GM12874 (cell line): ENCODE data around the gene PAX7.

Source experiments
- TF ChIP-seq, protein P1 (sequence below): IDR thresholded peaks from 2 replicates; pipeline ENCODE4 v1.5.1; 2011; ENCODE audit warnings: low read depth, mild to moderate bottlenecking, control low read depth, low read length, moderate library complexity; ENCODE audit not compliant: insufficient read depth

PAX7 gene

DNA sequence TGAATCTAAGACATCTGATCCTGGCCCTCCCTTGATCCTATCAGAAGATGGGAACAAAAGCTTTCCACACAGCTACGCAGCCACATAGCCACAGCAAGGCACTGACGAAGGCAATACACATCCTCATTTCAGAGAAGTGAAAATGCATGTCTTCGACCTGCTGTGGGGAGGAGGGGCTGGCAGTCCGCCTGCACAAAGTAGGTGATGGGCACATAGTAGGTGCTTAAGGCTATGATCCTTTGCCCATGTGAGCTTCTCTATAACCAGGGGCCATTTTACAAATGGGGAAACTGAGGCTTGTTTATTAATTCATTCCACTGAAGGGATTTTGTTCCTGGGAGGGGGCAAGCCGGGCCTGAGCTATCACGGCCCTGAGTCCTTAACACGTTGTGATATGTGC, 94.2 kb downstream of the PAX7 start:
- TF ChIP-seq, protein P1, sequence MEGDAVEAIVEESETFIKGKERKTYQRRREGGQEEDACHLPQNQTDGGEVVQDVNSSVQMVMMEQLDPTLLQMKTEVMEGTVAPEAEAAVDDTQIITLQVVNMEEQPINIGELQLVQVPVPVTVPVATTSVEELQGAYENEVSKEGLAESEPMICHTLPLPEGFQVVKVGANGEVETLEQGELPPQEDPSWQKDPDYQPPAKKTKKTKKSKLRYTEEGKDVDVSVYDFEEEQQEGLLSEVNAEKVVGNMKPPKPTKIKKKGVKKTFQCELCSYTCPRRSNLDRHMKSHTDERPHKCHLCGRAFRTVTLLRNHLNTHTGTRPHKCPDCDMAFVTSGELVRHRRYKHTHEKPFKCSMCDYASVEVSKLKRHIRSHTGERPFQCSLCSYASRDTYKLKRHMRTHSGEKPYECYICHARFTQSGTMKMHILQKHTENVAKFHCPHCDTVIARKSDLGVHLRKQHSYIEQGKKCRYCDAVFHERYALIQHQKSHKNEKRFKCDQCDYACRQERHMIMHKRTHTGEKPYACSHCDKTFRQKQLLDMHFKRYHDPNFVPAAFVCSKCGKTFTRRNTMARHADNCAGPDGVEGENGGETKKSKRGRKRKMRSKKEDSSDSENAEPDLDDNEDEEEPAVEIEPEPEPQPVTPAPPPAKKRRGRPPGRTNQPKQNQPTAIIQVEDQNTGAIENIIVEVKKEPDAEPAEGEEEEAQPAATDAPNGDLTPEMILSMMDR: no peak

DNA sequence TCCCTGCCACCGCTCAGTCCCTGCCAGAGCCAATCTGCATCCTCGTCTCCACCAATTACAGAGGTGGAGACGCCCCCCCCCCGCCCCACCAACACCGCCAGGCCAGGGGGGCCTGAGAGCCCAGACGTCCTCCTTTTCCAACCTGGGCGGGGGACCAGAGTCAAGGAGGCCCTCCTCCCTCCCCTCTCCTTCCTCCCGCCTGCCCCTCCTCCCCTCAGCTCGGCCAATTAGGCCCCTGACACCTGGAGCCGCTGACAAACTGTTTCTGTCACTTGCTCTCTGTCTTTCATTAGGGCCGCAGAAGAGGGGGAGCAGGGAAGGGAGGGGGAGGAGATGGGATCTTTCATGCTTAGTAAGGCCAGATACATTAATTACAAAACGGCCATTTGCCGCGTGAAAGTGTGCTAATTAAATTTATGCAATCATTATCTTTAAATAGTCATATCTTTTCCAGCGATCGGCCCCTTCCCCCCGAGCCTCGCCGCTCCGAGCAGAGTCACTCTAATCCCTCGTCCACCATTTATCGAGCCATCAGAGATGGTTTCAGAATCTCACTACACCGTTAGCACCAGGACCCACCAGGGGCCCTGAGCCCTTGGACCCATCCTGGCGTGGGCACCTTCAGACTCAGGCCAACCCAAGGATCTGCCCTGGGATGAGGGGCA, 94.7 kb downstream of the PAX7 start:
- TF ChIP-seq, protein P1: no peak

GRCh38 chr1:18726368-18726767, 95.7 kb downstream of the PAX7 start:
- TF ChIP-seq, protein P1: no peak

GRCh38 chr1:18727956-18728355, 97.3 kb downstream of the PAX7 start:
- TF ChIP-seq, protein P1: no peak

DNA sequence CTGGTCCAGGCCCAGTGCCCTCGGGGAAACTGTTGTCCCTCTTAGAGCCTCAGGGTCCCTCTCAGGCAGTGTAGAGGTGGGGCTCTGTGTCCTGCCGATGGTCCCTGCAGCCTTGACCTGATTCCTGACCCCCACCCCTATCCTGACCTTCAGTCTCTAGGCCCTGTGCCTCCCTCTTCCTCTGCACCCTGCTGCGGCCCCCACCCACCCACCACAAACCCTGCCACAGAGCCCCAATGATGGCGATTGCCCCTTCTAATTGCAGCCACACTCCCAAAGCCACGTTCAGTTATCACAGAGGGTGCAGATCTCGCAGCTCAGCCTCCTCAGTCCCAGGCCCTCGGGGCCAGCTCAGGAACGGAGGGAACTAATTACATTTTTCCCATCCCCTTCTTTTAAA, 99.7 kb downstream of the PAX7 start:
- TF ChIP-seq, protein P1: no peak

DNA sequence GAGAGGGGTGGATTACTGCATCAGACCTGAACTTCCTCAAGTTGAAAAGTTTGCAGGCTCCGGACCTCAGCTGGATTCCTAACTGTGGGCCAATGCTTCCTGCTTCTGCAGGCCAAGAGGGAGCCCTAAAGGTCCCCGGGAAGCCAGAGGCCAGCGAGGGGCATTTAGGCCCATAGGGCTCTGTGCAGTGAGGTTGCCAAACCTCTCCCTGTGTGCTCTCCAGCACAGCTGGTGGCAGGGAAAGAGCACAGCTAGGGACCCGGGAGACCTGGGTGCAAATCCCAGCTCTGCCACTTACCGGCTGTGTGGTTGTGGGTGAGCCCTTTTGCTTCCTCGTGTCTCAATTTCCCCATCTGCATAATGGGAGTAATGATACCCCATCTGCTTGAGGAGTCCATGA, 100.5 kb downstream of the PAX7 start:
- TF ChIP-seq, protein P1: no peak

- TF ChIP-seq, protein P1: no peak
Measured at GRCh38 chr1:18731591-18732235, 101.1 kb downstream of the PAX7 start.
